Neural progenitor cell (in vitro differentiated cells): ENCODE results near the gene USP49. TPM values are rescaled to one million over a fixed set of nuclear protein-coding genes. Genes with fewer than 3 reads are reported as not detected.
A peak's percentile ranks its signal among the peaks of the same experiment; 100 is the strongest.

Source experiments
- DNase-seq: peaks from one replicate; pipeline ENCODE4 v3.0.0-alpha.2; 2016; ENCODE audit warnings: low spot score
- H2AFZ ChIP-seq: fragments of 200-600 bp; sonication (generic); replicated peaks from 2 replicates; pipeline ENCODE4 v1.6.1; 2016; ENCODE audit warnings: antibody characterized with exemption
- H3F3A ChIP-seq: fragments of 200-600 bp; sonication (generic); 2 replicates; pipeline ENCODE4 v1.6.1; 2016; ENCODE audit warnings: antibody characterized with exemption, low read depth
- H3K27ac ChIP-seq: fragments of 200-600 bp; sonication (generic); 2 replicates; pipeline ENCODE4 v1.5.1; 2016; ENCODE audit warnings: mild to moderate bottlenecking
- H3K27me3 ChIP-seq: fragments of 200-600 bp; sonication (generic); 2 replicates; pipeline ENCODE4 v1.6.1; 2016; ENCODE audit warnings: mild to moderate bottlenecking, moderate library complexity
- H3K36me3 ChIP-seq: fragments of 200-600 bp; sonication (generic); 2 replicates; pipeline ENCODE4 v1.5.1; 2016
- H3K4me1 ChIP-seq: fragments of 200-600 bp; sonication (generic); 2 replicates; pipeline ENCODE4 v1.6.1; 2016; ENCODE audit warnings: mixed run types
- H3K4me2 ChIP-seq: fragments of 200-600 bp; sonication (generic); 2 replicates; pipeline ENCODE4 v1.6.1; 2016
- H3K4me3 ChIP-seq: fragments of 200-600 bp; sonication (generic); 2 replicates; pipeline ENCODE4 v1.5.1; 2016
- H3K79me2 ChIP-seq: fragments of 200-600 bp; sonication (generic); 2 replicates; pipeline ENCODE4 v1.6.1; 2016; ENCODE audit warnings: low read depth
- H3K9ac ChIP-seq: fragments of 200-600 bp; sonication (generic); 2 replicates; pipeline ENCODE4 v1.6.1; 2016
- H3K9me3 ChIP-seq: fragments of 200-600 bp; sonication (generic); 2 replicates; pipeline ENCODE4 v1.5.1; 2016; ENCODE audit warnings: low read depth
- H4K20me1 ChIP-seq: fragments of 200-600 bp; sonication (generic); 2 replicates; pipeline ENCODE4 v1.6.1; 2016; ENCODE audit warnings: low read depth
- H3K27ac Mint-ChIP-seq: 3 replicates; pipeline ENCODE4 v1.8.0; 2021; ENCODE audit warnings: mixed read lengths
- H3K27me3 Mint-ChIP-seq: 2 replicates; pipeline ENCODE4 v1.8.0; 2022; ENCODE audit warnings: low read depth, mild to moderate bottlenecking, inconsistent platforms, moderate library complexity, mixed read lengths; ENCODE audit not compliant: insufficient read depth
- H3K36me3 Mint-ChIP-seq: 3 replicates; pipeline ENCODE4 v1.8.0; 2021; ENCODE audit warnings: mixed read lengths
- H3K4me1 Mint-ChIP-seq: 3 replicates; pipeline ENCODE4 v1.8.0; 2021; ENCODE audit warnings: mixed read lengths
- H3K4me3 Mint-ChIP-seq: 3 replicates; pipeline ENCODE4 v1.8.0; 2021; ENCODE audit warnings: mild to moderate bottlenecking, moderate library complexity, mixed read lengths
- H3K9me3 Mint-ChIP-seq: 3 replicates; pipeline ENCODE4 v1.8.0; 2020; ENCODE audit warnings: mixed read lengths
- CTCF ChIP-seq: fragments of 200-600 bp; sonication (generic); IDR thresholded peaks from 2 replicates; pipeline ENCODE4 v1.5.1; 2017; ENCODE audit warnings: antibody characterized with exemption, mild to moderate bottlenecking
- EZH2 ChIP-seq: fragments of 200-600 bp; sonication (generic); IDR thresholded peaks from 2 replicates; pipeline ENCODE4 v1.6.1; 2017; ENCODE audit warnings: antibody characterized with exemption, mild to moderate bottlenecking, moderate library complexity
- EZH2phosphoT487 ChIP-seq: fragments of 200-600 bp; sonication (generic); IDR thresholded peaks from 2 replicates; pipeline ENCODE4 v1.6.1; 2017; ENCODE audit warnings: antibody characterized with exemption
- total RNA-seq: library from RNA; depleted of rRNA; stranded (reverse); fragments of >200 nt; gene quantifications from 2 replicates; pipeline ENCODE4 v1.2.3, GENCODE V29; 2015; ENCODE audit warnings: low replicate concordance

The USP49 gene
- total RNA-seq, 1 donor from 2014 or later, result 25.0 TPM

DNA sequence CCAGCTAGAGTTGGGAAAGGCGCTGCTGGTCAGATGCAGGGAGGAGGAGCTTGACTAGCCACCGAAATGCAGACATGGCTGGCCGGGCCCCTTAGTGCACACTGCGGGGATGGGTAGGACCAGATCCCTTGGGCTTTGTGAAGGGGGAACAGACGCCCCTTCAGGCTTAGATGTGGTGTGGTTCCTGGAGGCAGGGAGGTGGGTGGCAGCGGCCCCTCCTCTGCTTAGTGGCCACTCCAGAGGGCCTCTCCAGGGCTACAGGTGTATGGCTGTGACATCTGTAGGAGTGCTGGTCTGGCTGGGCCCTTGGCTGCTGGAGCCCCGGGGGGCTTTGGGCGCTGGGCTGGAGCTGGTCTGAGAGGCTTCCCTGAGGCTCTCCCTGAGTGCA is 40.5 kb upstream of the USP49 start:
- Histone ChIP-seq H3K79me2 (no peaks in the 10 kb centered on the region), H3K9ac (no peak overlapping the region), H2AFZ (no peak overlapping the region), H3K4me2 (no peak overlapping the region), H3K4me1 (peaks cover 24% of the 10 kb centered on the region), H3K36me3 (no peaks in the 10 kb centered on the region), H4K20me1 (peaks cover 24% of the 10 kb centered on the region), H3F3A (peaks cover 47% of the 10 kb centered on the region), H3K27me3 (peaks cover 4% of the 10 kb centered on the region), H3K4me3 (no peak overlapping the region), H3K27ac (peak overlapping the region; percentile 49), H3K9me3 (no peaks in the 10 kb centered on the region)
- Mint-ChIP-seq H3K4me1 (peaks cover 23% of the 10 kb centered on the region), H3K4me3 (no peak overlapping the region), H3K9me3 (no peaks in the 10 kb centered on the region), H3K27ac (no peak overlapping the region), H3K27me3 (peaks cover 12% of the 10 kb centered on the region), H3K36me3 (peaks cover 11% of the 10 kb centered on the region)
- DNase-seq, result no peak
- TF ChIP-seq EZH2 (no peak), EZH2phosphoT487 (no peak), CTCF (no peak)

GRCh38 chr6:41935193-41935574 is 40.0 kb upstream of the USP49 start:
- no peaks in the 10 kb centered on the region for H3K9me3 ChIP-seq
- H4K20me1 ChIP-seq, result peaks cover 24% of the 10 kb centered on the region
- no peaks in the 10 kb centered on the region for H3K36me3 ChIP-seq
- Mint-ChIP-seq H3K4me3 (no peak overlapping the region), H3K27ac (no peak overlapping the region), H3K36me3 (peaks cover 11% of the 10 kb centered on the region), H3K9me3 (no peaks in the 10 kb centered on the region), H3K27me3 (peaks cover 10% of the 10 kb centered on the region), H3K4me1 (peaks cover 19% of the 10 kb centered on the region)
- peaks cover 19% of the 10 kb centered on the region for H3K4me1 ChIP-seq
- H3K4me3 ChIP-seq, result no peak overlapping the region
- no peak overlapping the region for H2AFZ ChIP-seq
- no peak for DNase-seq
- no peak overlapping the region for H3K9ac ChIP-seq
- H3K27ac ChIP-seq, result peak overlapping the region; percentile 29
- H3K4me2 ChIP-seq, result no peak overlapping the region
- no peak for TF ChIP-seq EZH2phosphoT487
- no peak for TF ChIP-seq CTCF
- no peak for TF ChIP-seq EZH2
- no peaks in the 10 kb centered on the region for H3K27me3 ChIP-seq
- peaks cover 42% of the 10 kb centered on the region for H3F3A ChIP-seq
- no peaks in the 10 kb centered on the region for H3K79me2 ChIP-seq

GRCh38 chr6:41934278-41935192 is 39.4 kb upstream of the USP49 start:
- Histone ChIP-seq H3K36me3 (no peaks in the 10 kb centered on the region), H3K4me2 (no peak overlapping the region), H3K4me1 (peaks cover 13% of the 10 kb centered on the region), H3F3A (peaks cover 35% of the 10 kb centered on the region), H3K4me3 (no peak overlapping the region), H3K9me3 (no peaks in the 10 kb centered on the region), H3K9ac (no peak overlapping the region), H3K27me3 (no peaks in the 10 kb centered on the region), H2AFZ (no peak overlapping the region), H4K20me1 (peaks cover 17% of the 10 kb centered on the region), H3K27ac (peak overlapping the region; percentile 29), H3K79me2 (no peaks in the 10 kb centered on the region)
- no peak overlapping the region for H3K27ac Mint-ChIP-seq
- H3K9me3 Mint-ChIP-seq, result no peaks in the 10 kb centered on the region
- H3K27me3 Mint-ChIP-seq, result peaks cover 5% of the 10 kb centered on the region
- no peak for TF ChIP-seq EZH2phosphoT487
- no peak for TF ChIP-seq EZH2
- TF ChIP-seq CTCF, result no peak
- peaks cover 13% of the 10 kb centered on the region for H3K4me1 Mint-ChIP-seq
- no peak for DNase-seq
- H3K4me3 Mint-ChIP-seq, result no peak overlapping the region
- peaks cover 11% of the 10 kb centered on the region for H3K36me3 Mint-ChIP-seq
